Heart right ventricle (tissue), 16 donors: Measurements from ENCODE around the gene SHC4. TPM values are rescaled to one million over a fixed set of nuclear protein-coding genes. Genes with fewer than 3 reads are reported as not detected.
A peak's percentile ranks its signal among the peaks of the same experiment; 100 is the strongest.

Experiments used
- ATAC-seq, 8 donors: fragments of 200-7000 bp; cut with Tn5 transposase; one replicate each; pipeline ENCODE4 v1.9.1; 2020; ENCODE audit warnings: mild to moderate bottlenecking in 8 of 8, moderate library complexity in 8 of 8, moderate number of reproducible peaks in 1 of 8
- DNase-seq, 2 donors: peaks; one replicate each; pipeline ENCODE4 v3.0.0-alpha.2; 2020
- H3K27ac ChIP-seq, 10 donors: fragments of 200-600 bp; sonication (generic) in 2 of 10; one replicate each; pipeline versions ENCODE4 v1.5.0 to v1.8.0; 2020 to 2022; ENCODE audit warnings: mild to moderate bottlenecking in 3 of 10
- H3K27me3 ChIP-seq, 7 donors: fragments of 200-600 bp; one replicate each; pipeline ENCODE4 v1.8.0; 2021 to 2022; ENCODE audit warnings: mild to moderate bottlenecking in 2 of 7
- H3K36me3 ChIP-seq, 9 donors: fragments of 200-600 bp; sonication (generic) in 1 of 9; one replicate each; pipeline versions ENCODE4 v1.5.0 to v1.8.0; 2020 to 2022; ENCODE audit warnings: mild to moderate bottlenecking in 2 of 9
- H3K4me1 ChIP-seq, 9 donors: fragments of 200-600 bp; sonication (generic) in 1 of 9; one replicate each; pipeline versions ENCODE4 v1.5.0 to v1.8.0; 2020 to 2022; ENCODE audit warnings: mild to moderate bottlenecking in 4 of 9
- H3K4me3 ChIP-seq, 10 donors: fragments of 200-600 bp; sonication (generic) in 2 of 10; one replicate each; pipeline versions ENCODE4 v1.5.0 to v1.8.0; 2020 to 2022; ENCODE audit warnings: mild to moderate bottlenecking in 7 of 10, moderate library complexity in 2 of 10
- H3K9me3 ChIP-seq, 11 donors: fragments of 200-600 bp in 10 of 11; sonication (generic) in 2 of 11; one replicate each; pipeline versions ENCODE4 v1.5.0 to v1.8.0; 2013 to 2022; ENCODE audit warnings: mild to moderate bottlenecking in 2 of 11, control low read depth in 1 of 11, moderate library complexity in 1 of 11
- CTCF ChIP-seq, 9 donors: fragments of 200-600 bp; sonication (generic) in 2 of 9; IDR thresholded peaks; one replicate each; pipeline versions ENCODE4 v1.5.0 to v1.8.0; 2021 to 2022; ENCODE audit warnings: antibody characterized with exemption in 9 of 9, mild to moderate bottlenecking in 5 of 9, moderate library complexity in 1 of 9
- WGBS, 2 donors: extraction: QIAGEN DNeasy Blood & Tissue Kit; methylation state at CpG; one replicate each; pipeline ENCODE4 v1.1.7; 2013; ENCODE audit warnings: inconsistent platforms in 1 of 2; 5-methylcytosine and 5-hydroxymethylcytosine counted together
- intact Hi-C, 10 donors: fragments of 100-400 bp; cut with DNase I; formaldehyde crosslinking; loops; one replicate each; pipeline versions ENCODE4 v1.11.1 to v1.14.2; 2022
- polyA plus RNA-seq, 2 donors: library from polyadenylated mRNA; stranded (reverse); fragments of 200-250 nt; gene quantifications; one replicate each; pipeline ENCODE4 v1.2.3, GENCODE V29; 2013
- total RNA-seq, 10 donors: library from RNA; stranded (reverse); fragmentation: NEBNext Ultra II Directional in 3 of 10; extraction: Animal tissue kit (Norgen Biotek cat#: 25700) in 3 of 10; gene quantifications; one replicate each; pipeline versions ENCODE4 v1.2.1 to v1.2.4, GENCODE V29; 2021 to 2023
- donor health status: Arrhythmogenic right ventricular cardiomyopathy.
- donor health status: ischemic (EF 13 %, LVEDD 7.1; RV severe dilation, severe dysfunction).
- donor health status: healthy with polysubstance abuse.
- donor health status: DM: no; HTN: yes; CAD: no.
- donor health status: DM: no; HTN: no; CAD: no.
- donor health status: ischemic (EF 25% LVEDD 6.9; RV normal size, moderate dysfunction).
- donor health status: ischemic (EF 25% LVEDD 5.7; RV mildly dilated, moderate dysfunction).
- donor health status: healthy.
- donor health status: DM: yes; HTN: yes; CAD: no.
- donor health status: Ischemic cardiomyopathy.
- donor health status: ischemic (EF 35%, LVEDD 5.7; RV mildly dilated, moderate dysfunction).
- donor health status: nonischemic (EF 11% LVEDD 7.7; RV severe dilation, severe dysfunction).
- donor health status: DM: yes; HTN: yes; CAD: no.
- donor health status: PGD.
- donor health status: ischemic (EF 29% LVEDD 5.4; RV normal size, mild dysfunction).
- donor health status: nonischemic (EF 23%, LVEDD 6.1; RV moderate dilation, normal function).

Gene SHC4
- total and polyA plus RNA-seq, 12 donors, result 1.2 to 4.9 (median 2.2) TPM

GRCh38 chr15:48954538-48954937 is 9.2 kb downstream of the SHC4 start:
- no peaks in the 10 kb centered on the region for H3K9me3 ChIP-seq
- TF ChIP-seq CTCF (IDR thresholded peaks at IDR 0.05), result peak in 2 of 9 donors; percentile 10 to 19
- DNase-seq (no peak), ATAC-seq (peak in 6 of 8 donors; percentile 30 to 79 (median 44))
- no peaks in the 10 kb centered on the region for H3K36me3 ChIP-seq
- no peaks in the 10 kb centered on the region for H3K27me3 ChIP-seq
- H3K27ac ChIP-seq, result no peak overlapping the region
- H3K4me3 ChIP-seq, result no peak overlapping the region
- 57 to 60% methylated on average over 5 of the region's 5 CpGs for WGBS, 2 donors
- intact Hi-C loops, result no loop called here
- H3K4me1 ChIP-seq, result peaks cover 0 to 10% (median 0%) of the 10 kb centered on the region in 9 donors

GRCh38 chr15:48946840-48947187 is 16.9 kb downstream of the SHC4 start:
- WGBS, 2 donors, result 57 to 76% methylated on average over 1 of the region's 1 CpG
- ATAC-seq, result peak in 2 of 8 donors; percentile 57 to 67
- H3K27ac ChIP-seq, result peak overlapping the region in 6 of 10 donors; percentile 3 to 70 (median 46)

GRCh38 chr15:48946074-48946839 is 17.5 kb downstream of the SHC4 start:
- 30 to 41% methylated on average over 5 of the region's 5 CpGs for WGBS, 2 donors

More at GRCh38 chr15:48946840-48947187, 16.9 kb downstream of the SHC4 start:
- intact Hi-C loops, result no loop called here
- H3K4me1 ChIP-seq, result peaks cover 0 to 26% (median 18%) of the 10 kb centered on the region in 9 donors
- no peak overlapping the region for H3K4me3 ChIP-seq
- no peaks in the 10 kb centered on the region for H3K36me3 ChIP-seq
- DNase-seq, result no peak
- no peaks in the 10 kb centered on the region for H3K9me3 ChIP-seq
- H3K27me3 ChIP-seq, result no peaks in the 10 kb centered on the region
- no peak for TF ChIP-seq CTCF (IDR thresholded peaks at IDR 0.05)

GRCh38 chr15:48945386-48945785 is 18.3 kb downstream of the SHC4 start:
- intact Hi-C loops, result no loop called here
- no peaks in the 10 kb centered on the region for H3K9me3 ChIP-seq
- no peak overlapping the region for H3K4me3 ChIP-seq
- H3K27me3 ChIP-seq, result no peaks in the 10 kb centered on the region
- TF ChIP-seq CTCF (IDR thresholded peaks at IDR 0.05), result no peak
- peak overlapping the region in 5 of 10 donors; percentile 3 to 70 (median 56) for H3K27ac ChIP-seq
- H3K4me1 ChIP-seq, result peaks cover 0 to 26% (median 18%) of the 10 kb centered on the region in 9 donors
- ATAC-seq (peak in 4 of 8 donors; percentile 22 to 55 (median 35)), DNase-seq (no peak)
- H3K36me3 ChIP-seq, result no peaks in the 10 kb centered on the region
- WGBS, 2 donors, result 83 to 86% methylated on average over 2 of the region's 2 CpGs

More at GRCh38 chr15:48946074-48946839, 17.5 kb downstream of the SHC4 start:
- no peak for DNase-seq
- no peaks in the 10 kb centered on the region for H3K36me3 ChIP-seq
- TF ChIP-seq CTCF (IDR thresholded peaks at IDR 0.05), result no peak
- H3K4me1 ChIP-seq, result peaks cover 0 to 26% (median 18%) of the 10 kb centered on the region in 9 donors
- ATAC-seq, result peak in 5 of 8 donors; percentile 30 to 88 (median 63)
- no peaks in the 10 kb centered on the region for H3K9me3 ChIP-seq
- intact Hi-C loops, result no loop called here
- H3K27ac ChIP-seq, result peak overlapping the region in 7 of 10 donors; percentile 12 to 70 (median 48)
- no peaks in the 10 kb centered on the region for H3K27me3 ChIP-seq
- no peak overlapping the region for H3K4me3 ChIP-seq
